GM18511 (cell line): ENCODE results near the gene RSL1D1.

Source experiments
- ATAC-seq: cut with Tn5 transposase; IDR thresholded peaks from one replicate; pipeline ENCODE4 v1.9.1; 2021; ENCODE audit warnings: mild to moderate bottlenecking, moderate library complexity; ENCODE audit not compliant: unreplicated experiment

The RSL1D1 gene

DNA sequence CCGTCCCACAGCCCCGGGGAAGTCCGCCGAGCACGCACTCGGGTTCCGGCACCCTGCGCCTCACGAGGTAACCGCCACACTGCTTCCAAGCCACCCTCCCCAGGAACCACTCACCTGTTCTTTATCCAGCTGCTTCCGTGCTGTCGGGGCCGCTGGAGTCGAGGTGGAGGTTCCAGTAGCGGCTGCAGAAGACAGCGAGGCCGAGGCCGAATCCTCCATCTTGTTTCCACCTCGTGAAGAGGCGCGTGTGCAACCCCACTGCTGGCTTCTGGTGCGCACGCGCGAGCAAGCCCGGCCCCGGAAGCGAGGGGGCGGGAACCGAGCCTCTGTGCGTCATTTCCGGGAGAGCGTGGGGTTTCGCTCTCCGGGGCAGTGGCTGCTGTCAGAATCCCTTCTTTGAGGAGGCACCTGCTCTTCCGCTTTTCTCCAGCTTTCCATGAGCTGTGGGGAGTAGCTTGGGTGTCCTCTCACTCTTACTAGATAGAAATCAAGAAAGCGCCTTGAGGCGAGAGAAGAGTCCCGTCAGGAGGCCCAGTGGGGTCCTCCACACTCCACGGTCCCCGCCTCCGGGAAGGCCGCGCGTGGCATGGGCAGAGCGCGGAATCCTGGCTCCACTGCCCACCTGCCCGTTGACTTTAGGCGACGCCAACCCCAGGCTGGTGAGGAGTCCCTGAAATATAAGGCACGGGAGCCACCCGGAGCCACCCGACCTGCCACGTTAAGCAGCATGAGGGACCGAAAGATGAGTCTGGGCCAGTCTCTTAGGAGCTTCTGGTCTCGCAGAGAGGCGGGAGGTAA, at the start of gene RSL1D1:
TSS of gene RSL1D1 (minus strand) at position 249 of the 798 bp plus-strand sequence. CDS start at position 219, 30 bp downstream.
- peak; percentile 83 for ATAC-seq

GRCh38 chr16:11901091-11901490, 49.7 kb upstream of the RSL1D1 start:
- no peak for ATAC-seq

- ATAC-seq, result no peak
These were observed 45.3 kb upstream of the RSL1D1 start for GRCh38 chr16:11896486-11897176.

- ATAC-seq, result no peak
These were observed 42.2 kb upstream of the RSL1D1 start for GRCh38 chr16:11893571-11893970.

GRCh38 chr16:11892761-11893160, 41.4 kb upstream of the RSL1D1 start:
- no peak for ATAC-seq

GRCh38 chr16:11890231-11890965, 39.1 kb upstream of the RSL1D1 start:
- no peak for ATAC-seq

- no peak for ATAC-seq
These were observed 35.5 kb upstream of the RSL1D1 start for GRCh38 chr16:11886881-11887280.

DNA sequence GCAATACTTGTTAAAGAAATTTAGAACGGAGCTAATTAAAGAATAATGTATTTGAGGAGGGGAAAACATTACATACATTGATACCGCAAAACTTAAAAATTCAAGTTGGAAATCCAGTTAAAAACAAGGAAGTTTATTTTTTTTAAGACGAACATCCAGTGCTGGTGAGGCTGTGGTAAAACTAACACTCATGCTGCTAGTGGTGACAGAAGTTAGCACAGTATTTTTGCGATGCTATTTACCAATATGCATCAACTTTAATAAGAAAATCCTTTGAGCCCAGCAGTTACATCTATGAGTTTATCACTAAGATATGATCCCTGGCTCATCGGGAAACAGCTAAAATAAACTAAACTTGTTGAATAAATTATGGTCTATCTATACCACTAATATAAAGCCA, 32.7 kb upstream of the RSL1D1 start:
- ATAC-seq, result no peak

DNA sequence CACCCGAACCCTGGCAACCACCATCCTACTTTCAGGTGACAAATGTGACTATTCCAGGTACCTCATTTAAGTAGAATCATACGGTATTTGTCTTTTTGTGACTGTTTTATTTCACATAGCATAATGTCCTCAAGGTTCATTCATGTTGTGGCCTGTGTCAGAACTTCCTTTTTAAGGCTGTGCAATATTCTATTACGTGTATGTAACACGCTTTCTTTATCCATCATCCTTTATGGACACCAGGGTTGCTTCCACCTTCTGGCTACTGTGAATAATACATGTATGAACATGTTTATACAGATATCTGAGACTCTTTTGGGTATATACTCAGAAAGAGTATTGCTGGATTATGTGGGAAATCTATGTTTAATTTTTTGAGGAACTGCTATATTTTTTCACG, 28.7 kb upstream of the RSL1D1 start:
- ATAC-seq, result no peak

DNA sequence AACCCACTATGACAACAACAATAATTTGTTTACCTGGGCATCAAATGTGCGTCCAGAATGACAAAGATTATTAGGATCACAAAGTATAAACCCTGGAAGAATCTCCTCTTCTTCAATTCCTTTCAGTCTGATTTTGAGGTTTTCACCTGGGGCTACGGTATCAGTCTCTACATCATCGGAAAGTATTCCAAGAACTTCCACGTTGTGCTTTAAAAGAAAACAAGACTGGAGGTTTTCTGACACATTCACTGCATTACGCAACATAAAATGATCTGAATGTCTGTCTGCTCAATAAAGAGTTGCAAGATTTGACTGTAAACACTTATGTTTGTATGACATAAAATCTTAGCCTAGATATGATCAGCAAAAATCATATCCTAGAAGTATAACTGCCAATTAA, 26.0 kb upstream of the RSL1D1 start:
- ATAC-seq, result no peak

GRCh38 chr16:11876306-11876705, 25.0 kb upstream of the RSL1D1 start:
- no peak for ATAC-seq

DNA sequence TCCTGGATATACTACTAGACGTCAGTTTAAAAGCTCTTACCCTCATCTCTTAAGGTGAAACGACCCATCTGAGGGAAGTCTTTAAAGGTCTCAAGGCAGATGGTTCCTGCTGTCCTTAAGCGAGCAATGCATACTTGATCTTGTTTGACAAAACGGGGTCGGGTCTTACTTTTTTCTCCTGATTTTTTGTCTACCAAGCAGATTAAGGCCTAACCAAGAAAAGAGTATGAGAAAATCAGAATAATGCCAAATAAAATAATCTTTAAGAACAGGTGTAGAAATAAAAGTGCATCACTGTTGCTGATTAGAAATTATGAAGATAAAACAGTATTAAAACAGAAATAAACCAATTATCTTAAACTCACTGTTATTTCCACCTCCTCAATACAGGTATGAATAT, 24.4 kb upstream of the RSL1D1 start:
- ATAC-seq, result no peak

DNA sequence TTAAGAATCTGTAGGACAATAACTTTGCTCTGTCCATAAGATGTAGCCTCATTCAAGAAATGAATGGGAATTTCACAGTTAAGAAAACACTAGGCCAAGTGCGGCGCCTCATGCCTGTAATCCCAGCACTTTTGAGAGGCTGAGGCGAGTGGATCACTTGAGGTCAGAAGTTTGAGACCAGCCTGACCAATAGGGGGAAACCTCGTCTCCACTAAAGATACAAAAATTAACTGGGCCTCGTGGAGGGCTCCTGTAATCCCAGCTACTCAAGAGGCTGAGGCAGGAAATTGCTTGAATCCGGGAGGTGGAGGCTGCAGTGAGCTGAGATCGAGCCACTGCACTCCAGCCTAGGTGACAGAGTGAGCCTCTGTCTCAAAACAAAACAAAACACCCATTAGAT, 19.9 kb upstream of the RSL1D1 start:
- ATAC-seq, result no peak

GRCh38 chr16:11870399-11870798, 19.1 kb upstream of the RSL1D1 start:
- ATAC-seq, result no peak

GRCh38 chr16:11869353-11870228, 18.2 kb upstream of the RSL1D1 start:
- ATAC-seq, result no peak

- ATAC-seq, result no peak
These were observed 17.2 kb upstream of the RSL1D1 start for GRCh38 chr16:11868412-11868980.

DNA sequence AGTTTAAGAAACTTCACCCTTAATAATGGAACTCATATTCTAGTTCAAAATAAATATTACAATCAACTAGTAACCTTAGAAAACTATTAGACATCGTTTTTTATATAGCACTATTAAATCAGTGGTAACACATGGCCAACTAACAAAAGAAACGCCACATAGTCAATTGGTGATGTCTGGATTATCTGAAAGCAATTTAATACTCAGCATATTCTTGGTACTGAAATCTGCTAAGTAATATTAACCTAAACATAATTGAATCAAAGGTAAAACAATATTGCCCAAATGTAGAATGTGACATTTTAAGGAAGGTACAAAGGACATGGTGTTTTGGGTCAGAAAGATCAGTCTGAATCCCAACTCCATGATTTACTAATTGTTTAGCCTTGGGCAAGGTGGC, 11.1 kb upstream of the RSL1D1 start:
- ATAC-seq, result no peak

DNA sequence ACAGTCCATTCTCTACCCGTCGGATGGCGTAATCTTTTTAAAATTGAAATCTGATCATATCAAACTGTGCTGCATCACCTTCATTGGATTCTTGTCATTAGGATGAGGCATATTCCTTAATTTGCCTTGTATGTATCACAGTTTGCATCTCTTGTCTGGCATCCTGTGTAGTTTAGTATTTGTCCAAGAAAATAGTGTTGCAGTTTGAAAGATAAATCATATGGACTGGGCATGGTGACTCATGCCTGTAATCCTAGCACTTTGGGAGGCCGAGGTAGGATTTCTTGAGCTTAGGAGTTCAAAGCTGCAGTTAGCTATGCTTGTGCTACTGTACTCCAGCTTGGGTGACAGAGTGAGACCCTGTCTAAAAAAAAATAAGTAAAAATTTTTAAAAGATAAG, 5.8 kb upstream of the RSL1D1 start:
- no peak for ATAC-seq

- ATAC-seq, result no peak
These were observed 909 bp upstream of the RSL1D1 start for GRCh38 chr16:11852092-11852809.

DNA sequence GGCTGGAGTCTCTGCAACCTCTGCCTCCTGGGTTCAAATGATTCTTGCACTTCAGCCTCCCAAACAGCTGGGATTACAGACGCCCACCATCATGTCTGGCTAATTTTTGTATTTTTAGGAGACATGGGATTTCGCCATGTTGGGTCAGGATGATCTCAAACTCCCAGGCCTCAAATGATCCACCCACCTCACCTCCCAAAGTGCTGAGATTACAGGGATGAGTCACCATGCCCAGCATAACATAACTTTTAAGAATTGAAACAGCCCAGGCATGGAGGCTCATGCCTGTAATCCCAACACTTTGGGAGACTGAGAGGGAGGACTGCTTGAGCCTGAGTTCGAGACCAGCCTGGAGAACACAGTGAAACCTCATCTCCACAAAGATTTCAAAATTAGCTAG, 2.5 kb downstream of the RSL1D1 start:
- no peak for ATAC-seq
